ENCODE results near the gene ARSB. TPM values are rescaled to one million over a fixed set of nuclear protein-coding genes. Genes with fewer than 3 reads are reported as not detected.

ARSB gene
- total and polyA plus RNA-seq, 9 of the 15 experiments (the other 6 are each of a cell fraction or from before 2014, with no cell fraction given), result 0.52 to 4.6 (median 2.4) TPM

DNA sequence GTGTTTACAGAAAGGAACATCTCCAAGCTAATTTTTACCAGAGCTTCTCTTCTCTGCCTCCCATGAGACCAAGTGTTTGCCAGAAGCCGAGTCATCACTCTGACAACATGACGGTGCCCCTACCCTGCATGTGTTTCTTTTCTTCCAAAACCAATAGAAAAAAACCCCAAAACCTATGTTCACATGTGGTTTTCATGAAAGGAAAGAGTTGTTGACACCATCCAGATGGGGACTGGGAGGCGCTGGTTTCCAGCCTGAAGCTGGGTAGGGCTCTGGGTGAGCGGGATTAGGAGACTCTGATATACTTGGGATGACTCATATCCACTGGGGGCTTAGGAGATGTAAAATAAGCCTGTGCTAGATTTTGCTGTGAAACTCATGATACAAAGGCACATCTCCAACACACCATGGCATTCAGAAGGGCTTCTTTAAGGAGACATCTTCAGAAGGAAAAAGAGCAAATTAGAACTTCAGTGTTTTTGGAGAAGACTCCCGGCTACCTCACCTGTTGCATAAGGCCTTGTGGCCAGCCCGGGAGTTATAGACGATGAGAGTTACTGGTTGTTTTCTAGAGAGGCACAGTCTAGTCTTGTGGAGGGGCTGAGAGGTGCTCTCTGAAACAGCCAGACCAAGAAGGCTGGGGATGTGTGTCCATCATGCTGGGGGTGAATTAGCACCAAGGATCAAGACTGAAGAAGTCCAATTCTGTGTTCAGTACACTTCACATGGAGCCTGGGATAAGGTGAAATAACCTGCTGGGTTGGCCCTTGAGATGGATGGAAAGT, 227.6 kb downstream of the ARSB start (continued):
- TF ChIP-seq, protein P1, sequence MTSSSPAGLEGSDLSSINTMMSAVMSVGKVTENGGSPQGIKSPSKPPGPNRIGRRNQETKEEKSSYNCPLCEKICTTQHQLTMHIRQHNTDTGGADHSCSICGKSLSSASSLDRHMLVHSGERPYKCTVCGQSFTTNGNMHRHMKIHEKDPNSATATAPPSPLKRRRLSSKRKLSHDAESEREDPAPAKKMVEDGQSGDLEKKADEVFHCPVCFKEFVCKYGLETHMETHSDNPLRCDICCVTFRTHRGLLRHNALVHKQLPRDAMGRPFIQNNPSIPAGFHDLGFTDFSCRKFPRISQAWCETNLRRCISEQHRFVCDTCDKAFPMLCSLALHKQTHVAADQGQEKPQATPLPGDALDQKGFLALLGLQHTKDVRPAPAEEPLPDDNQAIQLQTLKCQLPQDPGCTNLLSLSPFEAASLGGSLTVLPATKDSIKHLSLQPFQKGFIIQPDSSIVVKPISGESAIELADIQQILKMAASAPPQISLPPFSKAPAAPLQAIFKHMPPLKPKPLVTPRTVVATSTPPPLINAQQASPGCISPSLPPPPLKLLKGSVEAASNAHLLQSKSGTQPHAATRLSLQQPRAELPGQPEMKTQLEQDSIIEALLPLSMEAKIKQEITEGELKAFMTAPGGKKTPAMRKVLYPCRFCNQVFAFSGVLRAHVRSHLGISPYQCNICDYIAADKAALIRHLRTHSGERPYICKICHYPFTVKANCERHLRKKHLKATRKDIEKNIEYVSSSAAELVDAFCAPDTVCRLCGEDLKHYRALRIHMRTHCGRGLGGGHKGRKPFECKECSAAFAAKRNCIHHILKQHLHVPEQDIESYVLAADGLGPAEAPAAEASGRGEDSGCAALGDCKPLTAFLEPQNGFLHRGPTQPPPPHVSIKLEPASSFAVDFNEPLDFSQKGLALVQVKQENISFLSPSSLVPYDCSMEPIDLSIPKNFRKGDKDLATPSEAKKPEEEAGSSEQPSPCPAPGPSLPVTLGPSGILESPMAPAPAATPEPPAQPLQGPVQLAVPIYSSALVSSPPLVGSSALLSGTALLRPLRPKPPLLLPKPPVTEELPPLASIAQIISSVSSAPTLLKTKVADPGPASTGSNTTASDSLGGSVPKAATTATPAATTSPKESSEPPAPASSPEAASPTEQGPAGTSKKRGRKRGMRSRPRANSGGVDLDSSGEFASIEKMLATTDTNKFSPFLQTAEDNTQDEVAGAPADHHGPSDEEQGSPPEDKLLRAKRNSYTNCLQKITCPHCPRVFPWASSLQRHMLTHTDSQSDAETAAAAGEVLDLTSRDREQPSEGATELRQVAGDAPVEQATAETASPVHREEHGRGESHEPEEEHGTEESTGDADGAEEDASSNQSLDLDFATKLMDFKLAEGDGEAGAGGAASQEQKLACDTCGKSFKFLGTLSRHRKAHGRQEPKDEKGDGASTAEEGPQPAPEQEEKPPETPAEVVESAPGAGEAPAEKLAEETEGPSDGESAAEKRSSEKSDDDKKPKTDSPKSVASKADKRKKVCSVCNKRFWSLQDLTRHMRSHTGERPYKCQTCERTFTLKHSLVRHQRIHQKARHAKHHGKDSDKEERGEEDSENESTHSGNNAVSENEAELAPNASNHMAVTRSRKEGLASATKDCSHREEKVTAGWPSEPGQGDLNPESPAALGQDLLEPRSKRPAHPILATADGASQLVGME (CRISPR knock-in tag; IDR thresholded peaks at IDR 0.05), result no peak
- TF ChIP-seq YBX1 (IDR thresholded peaks at IDR 0.05) (no peak), RBBP5 (IDR thresholded peaks at IDR 0.05; ENCODE audit: borderline replicate concordance, insufficient read depth, low read length, poor library complexity, severe bottlenecking) (no peak), MECOM (CRISPR knock-in tag; IDR thresholded peaks at IDR 0.05) (no peak), GTF2E2 (tag; IDR thresholded peaks at IDR 0.05) (no peak), NFRKB (IDR thresholded peaks at IDR 0.05; ENCODE audit: low read depth) (no peak), SRF (CRISPR knock-in tag; IDR thresholded peaks at IDR 0.05) (no peak), PHF21A (IDR thresholded peaks at IDR 0.05; ENCODE audit: borderline replicate concordance, low read depth) (no peak), PRPF4 (IDR thresholded peaks at IDR 0.05; ENCODE audit: insufficient read depth, low read depth, low read length, poor library complexity, severe bottlenecking) (no peak)
- TF ChIP-seq, protein P2, sequence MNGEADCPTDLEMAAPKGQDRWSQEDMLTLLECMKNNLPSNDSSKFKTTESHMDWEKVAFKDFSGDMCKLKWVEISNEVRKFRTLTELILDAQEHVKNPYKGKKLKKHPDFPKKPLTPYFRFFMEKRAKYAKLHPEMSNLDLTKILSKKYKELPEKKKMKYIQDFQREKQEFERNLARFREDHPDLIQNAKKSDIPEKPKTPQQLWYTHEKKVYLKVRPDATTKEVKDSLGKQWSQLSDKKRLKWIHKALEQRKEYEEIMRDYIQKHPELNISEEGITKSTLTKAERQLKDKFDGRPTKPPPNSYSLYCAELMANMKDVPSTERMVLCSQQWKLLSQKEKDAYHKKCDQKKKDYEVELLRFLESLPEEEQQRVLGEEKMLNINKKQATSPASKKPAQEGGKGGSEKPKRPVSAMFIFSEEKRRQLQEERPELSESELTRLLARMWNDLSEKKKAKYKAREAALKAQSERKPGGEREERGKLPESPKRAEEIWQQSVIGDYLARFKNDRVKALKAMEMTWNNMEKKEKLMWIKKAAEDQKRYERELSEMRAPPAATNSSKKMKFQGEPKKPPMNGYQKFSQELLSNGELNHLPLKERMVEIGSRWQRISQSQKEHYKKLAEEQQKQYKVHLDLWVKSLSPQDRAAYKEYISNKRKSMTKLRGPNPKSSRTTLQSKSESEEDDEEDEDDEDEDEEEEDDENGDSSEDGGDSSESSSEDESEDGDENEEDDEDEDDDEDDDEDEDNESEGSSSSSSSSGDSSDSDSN (IDR thresholded peaks at IDR 0.05; ENCODE audit: borderline replicate concordance in 1 of 2, low read depth in 2 of 2, low read length in 2 of 2), result 0 out of 4 replicates have a peak, but pooled peaks of 1 of the 2 experiments have one; percentile 27
- TF ChIP-seq, protein P3, sequence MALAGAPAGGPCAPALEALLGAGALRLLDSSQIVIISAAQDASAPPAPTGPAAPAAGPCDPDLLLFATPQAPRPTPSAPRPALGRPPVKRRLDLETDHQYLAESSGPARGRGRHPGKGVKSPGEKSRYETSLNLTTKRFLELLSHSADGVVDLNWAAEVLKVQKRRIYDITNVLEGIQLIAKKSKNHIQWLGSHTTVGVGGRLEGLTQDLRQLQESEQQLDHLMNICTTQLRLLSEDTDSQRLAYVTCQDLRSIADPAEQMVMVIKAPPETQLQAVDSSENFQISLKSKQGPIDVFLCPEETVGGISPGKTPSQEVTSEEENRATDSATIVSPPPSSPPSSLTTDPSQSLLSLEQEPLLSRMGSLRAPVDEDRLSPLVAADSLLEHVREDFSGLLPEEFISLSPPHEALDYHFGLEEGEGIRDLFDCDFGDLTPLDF (CRISPR knock-in tag; IDR thresholded peaks at IDR 0.05), result no peak
- TF ChIP-seq, protein P4, sequence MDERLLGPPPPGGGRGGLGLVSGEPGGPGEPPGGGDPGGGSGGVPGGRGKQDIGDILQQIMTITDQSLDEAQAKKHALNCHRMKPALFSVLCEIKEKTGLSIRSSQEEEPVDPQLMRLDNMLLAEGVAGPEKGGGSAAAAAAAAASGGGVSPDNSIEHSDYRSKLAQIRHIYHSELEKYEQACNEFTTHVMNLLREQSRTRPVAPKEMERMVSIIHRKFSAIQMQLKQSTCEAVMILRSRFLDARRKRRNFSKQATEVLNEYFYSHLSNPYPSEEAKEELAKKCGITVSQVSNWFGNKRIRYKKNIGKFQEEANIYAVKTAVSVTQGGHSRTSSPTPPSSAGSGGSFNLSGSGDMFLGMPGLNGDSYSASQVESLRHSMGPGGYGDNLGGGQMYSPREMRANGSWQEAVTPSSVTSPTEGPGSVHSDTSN (CRISPR knock-in tag; IDR thresholded peaks at IDR 0.05; ENCODE audit: low read depth), result no peak
- TF ChIP-seq, protein P4 (tag; conservative IDR thresholded peaks at IDR 0.05; ENCODE audit: low read depth), result no peak

Data from K562 (cell line).